ENCODE data around the gene LYPD3. TPM values are rescaled to one million over a fixed set of nuclear protein-coding genes. Genes with fewer than 3 reads are reported as not detected.

LYPD3 gene
- total RNA-seq, 1 donor from 2014 or later, result 0.24 TPM

GRCh38 chr19:43467730-43468129, 2.3 kb upstream of the LYPD3 start:
- Histone ChIP-seq H3K27ac (no peak overlapping the region), H3K4me3 (no peak overlapping the region), H3K9me3 (ENCODE audit: low read depth) (no peaks in the 10 kb centered on the region), H3K4me1 (no peaks in the 10 kb centered on the region), H3K9ac (no peak overlapping the region), H3K79me2 (ENCODE audit: low read depth) (no peaks in the 10 kb centered on the region), H3F3A (ENCODE audit: low read depth) (peaks cover 12% of the 10 kb centered on the region), H2AFZ (replicated peaks) (no peak overlapping the region), H4K20me1 (ENCODE audit: low read depth) (no peaks in the 10 kb centered on the region), H3K27me3 (peaks cover 40% of the 10 kb centered on the region), H3K4me2 (no peak overlapping the region), H3K36me3 (no peaks in the 10 kb centered on the region)
- Mint-ChIP-seq H3K27ac (no peak overlapping the region), H3K36me3 (no peaks in the 10 kb centered on the region), H3K4me1 (peaks cover 13% of the 10 kb centered on the region), H3K4me3 (no peak overlapping the region), H3K27me3 (ENCODE audit: insufficient read depth, low read depth) (peaks cover 26% of the 10 kb centered on the region), H3K9me3 (no peaks in the 10 kb centered on the region)
- TF ChIP-seq EZH2phosphoT487 (IDR thresholded peaks at IDR 0.05) (no peak), EZH2 (IDR thresholded peaks at IDR 0.05) (no peak)
- TF ChIP-seq, protein P1, sequence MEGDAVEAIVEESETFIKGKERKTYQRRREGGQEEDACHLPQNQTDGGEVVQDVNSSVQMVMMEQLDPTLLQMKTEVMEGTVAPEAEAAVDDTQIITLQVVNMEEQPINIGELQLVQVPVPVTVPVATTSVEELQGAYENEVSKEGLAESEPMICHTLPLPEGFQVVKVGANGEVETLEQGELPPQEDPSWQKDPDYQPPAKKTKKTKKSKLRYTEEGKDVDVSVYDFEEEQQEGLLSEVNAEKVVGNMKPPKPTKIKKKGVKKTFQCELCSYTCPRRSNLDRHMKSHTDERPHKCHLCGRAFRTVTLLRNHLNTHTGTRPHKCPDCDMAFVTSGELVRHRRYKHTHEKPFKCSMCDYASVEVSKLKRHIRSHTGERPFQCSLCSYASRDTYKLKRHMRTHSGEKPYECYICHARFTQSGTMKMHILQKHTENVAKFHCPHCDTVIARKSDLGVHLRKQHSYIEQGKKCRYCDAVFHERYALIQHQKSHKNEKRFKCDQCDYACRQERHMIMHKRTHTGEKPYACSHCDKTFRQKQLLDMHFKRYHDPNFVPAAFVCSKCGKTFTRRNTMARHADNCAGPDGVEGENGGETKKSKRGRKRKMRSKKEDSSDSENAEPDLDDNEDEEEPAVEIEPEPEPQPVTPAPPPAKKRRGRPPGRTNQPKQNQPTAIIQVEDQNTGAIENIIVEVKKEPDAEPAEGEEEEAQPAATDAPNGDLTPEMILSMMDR (IDR thresholded peaks at IDR 0.05), result no peak
- DNase-seq (ENCODE audit: low spot score), result no peak

DNA sequence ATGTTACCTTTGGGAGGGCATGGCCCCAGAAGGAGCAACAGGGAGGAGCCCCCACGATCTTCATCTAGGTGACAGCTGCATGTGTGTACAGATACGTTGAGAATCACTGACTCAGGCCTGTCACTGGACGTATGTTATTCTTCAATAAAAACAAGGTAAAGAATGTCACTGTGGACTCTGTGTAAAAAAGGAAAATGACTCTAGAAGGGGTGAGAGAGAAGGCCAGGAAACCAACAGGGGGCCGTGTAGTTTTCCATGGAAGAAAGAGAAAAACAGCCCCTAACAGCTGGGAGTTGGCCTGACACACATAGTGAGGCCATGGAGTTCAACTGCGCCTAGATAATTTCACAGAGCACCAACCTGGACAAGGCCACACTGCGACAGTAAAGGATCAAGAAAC, 1.9 kb upstream of the LYPD3 start:
- Mint-ChIP-seq H3K4me1 (peaks cover 13% of the 10 kb centered on the region), H3K4me3 (no peak overlapping the region), H3K36me3 (no peaks in the 10 kb centered on the region), H3K27me3 (ENCODE audit: insufficient read depth, low read depth) (peaks cover 26% of the 10 kb centered on the region), H3K27ac (no peak overlapping the region), H3K9me3 (no peaks in the 10 kb centered on the region)
- Histone ChIP-seq H3K27me3 (peaks cover 45% of the 10 kb centered on the region), H3K9me3 (ENCODE audit: low read depth) (no peaks in the 10 kb centered on the region), H4K20me1 (ENCODE audit: low read depth) (no peaks in the 10 kb centered on the region), H3F3A (ENCODE audit: low read depth) (peaks cover 13% of the 10 kb centered on the region), H3K27ac (no peak overlapping the region), H3K4me1 (no peaks in the 10 kb centered on the region), H3K4me3 (no peak overlapping the region), H3K36me3 (no peaks in the 10 kb centered on the region), H2AFZ (replicated peaks) (no peak overlapping the region), H3K9ac (no peak overlapping the region), H3K79me2 (ENCODE audit: low read depth) (no peaks in the 10 kb centered on the region), H3K4me2 (no peak overlapping the region)
- no peak for DNase-seq (ENCODE audit: low spot score)
- TF ChIP-seq, protein P1 (IDR thresholded peaks at IDR 0.05), result no peak
- TF ChIP-seq EZH2 (IDR thresholded peaks at IDR 0.05), result no peak
- TF ChIP-seq EZH2phosphoT487 (IDR thresholded peaks at IDR 0.05), result no peak

- Histone ChIP-seq H3K4me2 (no peak overlapping the region), H3K27me3 (peaks cover 50% of the 10 kb centered on the region), H2AFZ (replicated peaks) (no peak overlapping the region), H3K79me2 (ENCODE audit: low read depth) (no peaks in the 10 kb centered on the region), H3K27ac (no peak overlapping the region), H3K9me3 (ENCODE audit: low read depth) (no peaks in the 10 kb centered on the region), H3K4me1 (no peaks in the 10 kb centered on the region), H3K36me3 (no peaks in the 10 kb centered on the region), H4K20me1 (ENCODE audit: low read depth) (no peaks in the 10 kb centered on the region), H3K4me3 (no peak overlapping the region), H3K9ac (no peak overlapping the region), H3F3A (ENCODE audit: low read depth) (peaks cover 13% of the 10 kb centered on the region)
- Mint-ChIP-seq H3K4me3 (no peak overlapping the region), H3K9me3 (no peaks in the 10 kb centered on the region), H3K27me3 (ENCODE audit: insufficient read depth, low read depth) (peaks cover 23% of the 10 kb centered on the region), H3K4me1 (peaks cover 13% of the 10 kb centered on the region), H3K36me3 (no peaks in the 10 kb centered on the region), H3K27ac (no peak overlapping the region)
- TF ChIP-seq EZH2phosphoT487 (IDR thresholded peaks at IDR 0.05), result no peak
- TF ChIP-seq EZH2 (IDR thresholded peaks at IDR 0.05), result no peak
- TF ChIP-seq, protein P1 (IDR thresholded peaks at IDR 0.05), result no peak
- DNase-seq (ENCODE audit: low spot score), result no peak
These were observed 1.4 kb upstream of the LYPD3 start for GRCh38 chr19:43466793-43467192.

Data from neural progenitor cell (in vitro differentiated cells).